DMS79 (cell line): ENCODE measurements around the gene PQBP1.

Experiments
- DNase-seq: peaks from one replicate; lab custom pipeline; 2025; lab: John Stamatoyannopoulos, UW

Gene PQBP1

GRCh38 chrX:48902135-48902534 is 4.4 kb downstream of the PQBP1 start:
- no peak for DNase-seq

GRCh38 chrX:48902776-48903175 is 5.0 kb downstream of the PQBP1 start:
- no peak for DNase-seq

GRCh38 chrX:48903290-48903689 is 5.6 kb downstream of the PQBP1 start:
- DNase-seq: no peak

GRCh38 chrX:48904180-48904579 is 6.5 kb downstream of the PQBP1 start:
- DNase-seq: no peak

- no peak for DNase-seq
Measured at GRCh38 chrX:48904626-48905025, 6.9 kb downstream of the PQBP1 start.

GRCh38 chrX:48905090-48905790 is 7.5 kb downstream of the PQBP1 start:
- no peak for DNase-seq

- no peak for DNase-seq
Measured at GRCh38 chrX:48908600-48908999, 10.9 kb downstream of the PQBP1 start.

- no peak for DNase-seq
Measured at GRCh38 chrX:48909703-48910294, 12.1 kb downstream of the PQBP1 start.

GRCh38 chrX:48910926-48911411 is 13.2 kb downstream of the PQBP1 start:
- DNase-seq: no peak

- peak; percentile 73 for DNase-seq
Measured at GRCh38 chrX:48911412-48912182, 13.9 kb downstream of the PQBP1 start, which contains the start of gene SLC35A2. SLC35A2 (minus strand) TSS chrX:48911646; CDS start chrX:48911636, 10 bp downstream.

GRCh38 chrX:48913605-48914366 is 16.1 kb downstream of the PQBP1 start:
- DNase-seq: no peak

GRCh38 chrX:48914593-48915493 is 17.1 kb downstream of the PQBP1 start:
- DNase-seq: no peak

- peak; percentile 77 for DNase-seq
Measured at GRCh38 chrX:48917139-48918001, 19.6 kb downstream of the PQBP1 start.

- no peak for DNase-seq
Measured at GRCh38 chrX:48918301-48918642, 20.5 kb downstream of the PQBP1 start.

- DNase-seq: peak; percentile 92
Measured at GRCh38 chrX:48918643-48919340, 21.1 kb downstream of the PQBP1 start, which contains the start of gene PIM2. PIM2 (minus strand) TSS chrX:48919024; CDS start chrX:48918834, 190 bp downstream.

- no peak for DNase-seq
Measured at GRCh38 chrX:48919360-48919841, 21.7 kb downstream of the PQBP1 start.

- DNase-seq: no peak
Measured at GRCh38 chrX:48919947-48920717, 22.4 kb downstream of the PQBP1 start.

GRCh38 chrX:48920718-48921104 is 23.0 kb downstream of the PQBP1 start:
- DNase-seq: no peak
